GM12892 (cell line): Measurements from ENCODE around the gene KIF16B.

Source experiments
- POLR2A ChIP-seq: IDR thresholded peaks from 2 replicates; pipeline ENCODE4 v1.6.1; 2011; ENCODE audit warnings: low read depth, low read length, control low read depth
- TAF1 ChIP-seq: IDR thresholded peaks from 2 replicates; pipeline ENCODE4 v1.6.1; 2011; ENCODE audit warnings: low read depth, mild to moderate bottlenecking, control low read depth, low read length, borderline replicate concordance

- TF ChIP-seq POLR2A (no peak), TAF1 (no peak)
These were observed 45.2 kb downstream of the KIF16B start for GRCh38 chr20:16528078-16528477.
